DND-41 (cell line): ENCODE data around the gene DENND1A.
"Not testable (repeated sequence)": the region's sequence is repeated elsewhere in the genome, so short reads cannot be mapped to it uniquely, and the experiment has no call there.

Experiments
- ATAC-seq: fragments of 200-7000 bp; cut with Tn5 transposase; 3 replicates; pipeline ENCODE4 v1.9.1; 2021; ENCODE audit warnings: low read depth; ENCODE audit not compliant: insufficient read depth
- DNase-seq: peaks from one replicate; pipeline ENCODE4 v3.0.0-alpha.2; 2020
- H2AFZ ChIP-seq: 2 replicates; pipeline ENCODE4 v1.6.0; 2012; ENCODE audit warnings: low read depth, low read length
- H3K27ac ChIP-seq: 2 replicates; pipeline ENCODE4 v1.5.1; 2012; ENCODE audit warnings: low read length, inconsistent platforms
- H3K27me3 ChIP-seq: fragments of 200-600 bp; sonication (generic); 2 replicates; pipeline ENCODE4 v1.6.0; 2012; ENCODE audit warnings: low read length, mild to moderate bottlenecking, inconsistent platforms; ENCODE audit not compliant: insufficient read depth, poor library complexity
- H3K36me3 ChIP-seq: 2 replicates; pipeline ENCODE4 v1.5.1; 2012; ENCODE audit warnings: low read length, inconsistent platforms; ENCODE audit not compliant: insufficient read depth
- H3K4me1 ChIP-seq: 2 replicates; pipeline ENCODE4 v1.5.1; 2012; ENCODE audit warnings: mild to moderate bottlenecking, low read length; ENCODE audit not compliant: insufficient read depth
- H3K4me2 ChIP-seq: 2 replicates; pipeline ENCODE4 v1.6.0; 2012; ENCODE audit warnings: mild to moderate bottlenecking, moderate library complexity, low read length, inconsistent platforms; ENCODE audit not compliant: insufficient read depth
- H3K4me3 ChIP-seq, 2 experiments: fragments of 200-600 bp in 1 of 2; shearing (Covaris generic) in 1 of 2; 2 replicates each; pipeline ENCODE4 v1.5.1; 2012 to 2016; ENCODE audit warnings: inconsistent platforms in 2 of 2, low read length in 2 of 2, mild to moderate bottlenecking in 2 of 2, low read depth in 1 of 2, moderate library complexity in 1 of 2
- H3K79me2 ChIP-seq: 2 replicates; pipeline ENCODE4 v1.6.0; 2012; ENCODE audit warnings: low read length, inconsistent platforms; ENCODE audit not compliant: insufficient read depth
- H3K9ac ChIP-seq: 2 replicates; pipeline ENCODE4 v1.6.0; 2012; ENCODE audit warnings: low read depth, mild to moderate bottlenecking, inconsistent platforms, low read length, moderate library complexity
- H3K9me3 ChIP-seq: 2 replicates; pipeline ENCODE4 v1.5.1; 2012; ENCODE audit warnings: low read length, moderate library complexity, mild to moderate bottlenecking, inconsistent platforms; ENCODE audit not compliant: insufficient read depth, severe bottlenecking
- H4K20me1 ChIP-seq: 2 replicates; pipeline ENCODE4 v1.6.0; 2012; ENCODE audit warnings: low read length; ENCODE audit not compliant: insufficient read depth
- EZH2 ChIP-seq: IDR thresholded peaks from 3 replicates; pipeline ENCODE4 v1.6.1; 2012; ENCODE audit warnings: borderline replicate concordance, low read depth, mild to moderate bottlenecking, moderate library complexity, low read length, inconsistent platforms; ENCODE audit not compliant: severe bottlenecking
- TF ChIP-seq, protein P1 (sequence below): IDR thresholded peaks from 2 replicates; pipeline ENCODE4 v1.5.1; 2012; ENCODE audit warnings: borderline replicate concordance, low read length, moderate library complexity, mild to moderate bottlenecking; ENCODE audit not compliant: poor library complexity, severe bottlenecking; ENCODE audit errors: extremely low read depth

DENND1A gene

DNA sequence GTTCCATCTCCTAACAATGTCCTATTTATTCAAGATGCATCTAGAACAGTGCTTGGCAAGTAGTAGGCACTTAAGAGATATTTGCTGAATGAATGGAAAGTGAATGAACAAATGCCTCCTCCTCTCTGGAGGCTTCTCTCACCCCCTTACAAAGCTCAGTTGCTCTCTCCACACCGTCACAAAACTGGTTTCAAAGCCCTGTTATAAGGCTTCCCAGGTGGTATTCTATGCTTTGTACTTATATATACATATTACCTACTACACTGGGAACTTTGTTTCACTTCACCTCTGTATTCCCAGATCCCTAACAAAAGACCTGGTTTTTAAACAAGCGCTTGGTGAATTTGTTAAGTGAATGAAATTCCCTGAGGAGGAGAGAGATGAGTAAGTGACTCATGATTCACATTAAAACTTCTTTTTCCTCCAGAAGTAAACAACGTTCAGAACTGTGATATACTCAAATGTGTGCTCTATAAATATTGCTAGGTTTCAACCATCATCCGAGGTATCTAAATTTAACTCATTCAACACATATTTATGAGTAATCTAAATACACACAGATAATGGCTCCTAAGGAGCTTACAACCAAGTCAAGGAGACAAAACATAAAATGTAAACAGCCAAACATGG lies 36.0 kb downstream of the DENND1A start:
- no peak for TF ChIP-seq EZH2
- Histone ChIP-seq H2AFZ (no peak overlapping the region), H3K4me2 (no peak overlapping the region), H3K27ac (no peak overlapping the region), H3K79me2 (no peaks in the 10 kb centered on the region), H3K36me3 (no peaks in the 10 kb centered on the region), H3K4me1 (no peaks in the 10 kb centered on the region), H3K4me3 (no peak overlapping the region), H3K9me3 (no peaks in the 10 kb centered on the region), H4K20me1 (no peaks in the 10 kb centered on the region), H3K27me3 (no peaks in the 10 kb centered on the region), H3K9ac (no peak overlapping the region)
- no peak for DNase-seq
- no peak for ATAC-seq

DNA sequence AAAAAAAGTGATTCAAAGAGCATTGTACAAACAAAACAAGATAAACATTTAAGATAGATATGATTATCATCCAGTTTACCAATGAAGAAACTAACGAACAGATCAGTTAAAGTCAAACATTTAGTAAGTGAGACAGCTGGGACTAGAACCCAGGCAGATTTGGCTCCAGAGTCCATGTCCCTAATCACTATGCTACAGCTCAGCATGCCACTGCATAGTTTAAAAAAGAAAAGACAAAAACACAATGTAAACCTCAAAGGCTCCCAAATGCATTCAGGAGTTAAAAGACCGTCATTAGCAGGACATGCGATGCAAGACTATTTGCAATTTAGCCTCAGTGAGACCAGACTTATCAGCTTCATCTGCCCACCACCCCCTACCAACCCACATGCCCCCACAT lies 36.8 kb downstream of the DENND1A start:
- Histone ChIP-seq H3K4me2 (no peak overlapping the region), H3K36me3 (no peaks in the 10 kb centered on the region), H3K9ac (no peak overlapping the region), H3K9me3 (no peaks in the 10 kb centered on the region), H4K20me1 (no peaks in the 10 kb centered on the region), H2AFZ (no peak overlapping the region), H3K4me1 (no peaks in the 10 kb centered on the region), H3K79me2 (no peaks in the 10 kb centered on the region), H3K27ac (no peak overlapping the region), H3K4me3 (no peak overlapping the region), H3K27me3 (no peaks in the 10 kb centered on the region)
- no peak for TF ChIP-seq EZH2
- TF ChIP-seq, protein P1, sequence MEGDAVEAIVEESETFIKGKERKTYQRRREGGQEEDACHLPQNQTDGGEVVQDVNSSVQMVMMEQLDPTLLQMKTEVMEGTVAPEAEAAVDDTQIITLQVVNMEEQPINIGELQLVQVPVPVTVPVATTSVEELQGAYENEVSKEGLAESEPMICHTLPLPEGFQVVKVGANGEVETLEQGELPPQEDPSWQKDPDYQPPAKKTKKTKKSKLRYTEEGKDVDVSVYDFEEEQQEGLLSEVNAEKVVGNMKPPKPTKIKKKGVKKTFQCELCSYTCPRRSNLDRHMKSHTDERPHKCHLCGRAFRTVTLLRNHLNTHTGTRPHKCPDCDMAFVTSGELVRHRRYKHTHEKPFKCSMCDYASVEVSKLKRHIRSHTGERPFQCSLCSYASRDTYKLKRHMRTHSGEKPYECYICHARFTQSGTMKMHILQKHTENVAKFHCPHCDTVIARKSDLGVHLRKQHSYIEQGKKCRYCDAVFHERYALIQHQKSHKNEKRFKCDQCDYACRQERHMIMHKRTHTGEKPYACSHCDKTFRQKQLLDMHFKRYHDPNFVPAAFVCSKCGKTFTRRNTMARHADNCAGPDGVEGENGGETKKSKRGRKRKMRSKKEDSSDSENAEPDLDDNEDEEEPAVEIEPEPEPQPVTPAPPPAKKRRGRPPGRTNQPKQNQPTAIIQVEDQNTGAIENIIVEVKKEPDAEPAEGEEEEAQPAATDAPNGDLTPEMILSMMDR, result no peak
- no peak for DNase-seq
- no peak for ATAC-seq

DNA sequence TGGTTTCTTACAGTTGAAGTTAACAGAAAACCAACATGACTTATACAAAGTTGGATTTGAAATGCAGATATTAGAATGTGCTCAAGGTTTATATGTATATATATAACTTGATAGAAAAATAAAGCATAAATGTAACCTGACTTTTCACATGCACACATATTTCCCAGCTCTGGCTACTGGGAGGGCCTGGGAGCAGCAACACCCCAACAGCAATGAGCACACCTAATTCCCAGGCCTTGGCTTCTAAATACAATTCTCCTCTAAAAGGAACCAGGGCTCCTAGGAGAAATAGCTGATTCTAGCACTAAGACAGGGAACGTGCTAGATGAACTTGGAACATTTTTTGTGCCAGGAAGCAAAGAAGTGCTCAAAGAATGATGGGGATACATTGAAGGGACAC lies 42.1 kb downstream of the DENND1A start:
- ATAC-seq (no peak), DNase-seq (no peak)
- no peak overlapping the region for H3K4me2 ChIP-seq
- H3K79me2 ChIP-seq, result no peaks in the 10 kb centered on the region
- H3K4me1 ChIP-seq, result no peaks in the 10 kb centered on the region
- H4K20me1 ChIP-seq, result no peaks in the 10 kb centered on the region
- no peak overlapping the region for H3K4me3 ChIP-seq
- no peak overlapping the region for H2AFZ ChIP-seq
- no peak for TF ChIP-seq EZH2
- TF ChIP-seq, protein P1, result no peak
- H3K27me3 ChIP-seq, result no peaks in the 10 kb centered on the region
- H3K9ac ChIP-seq, result no peak overlapping the region
- H3K36me3 ChIP-seq, result no peaks in the 10 kb centered on the region
- H3K27ac ChIP-seq, result no peak overlapping the region
- no peaks in the 10 kb centered on the region for H3K9me3 ChIP-seq

DNA sequence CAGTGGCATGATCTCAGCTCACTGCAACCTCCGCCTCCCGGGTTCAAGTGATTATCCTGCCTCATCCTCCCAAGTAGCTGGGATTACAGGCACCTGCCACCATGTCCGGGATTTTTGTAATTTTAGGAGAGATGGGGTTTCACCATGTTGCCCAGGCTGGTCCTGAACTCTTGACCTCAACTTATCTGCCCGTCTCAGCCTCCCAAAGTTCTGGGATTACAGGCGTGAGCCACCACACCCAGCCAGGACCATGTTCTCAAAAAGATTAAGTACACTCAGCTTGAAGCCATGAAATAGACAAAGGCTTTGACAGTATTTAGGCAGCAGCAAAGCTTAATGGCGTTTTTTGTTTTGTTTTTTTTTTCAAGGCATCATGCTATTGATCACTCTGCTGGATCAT lies 44.1 kb downstream of the DENND1A start:
- DNase-seq, H3K27me3 ChIP-seq, H4K20me1 ChIP-seq, H3K9me3 ChIP-seq, H3K27ac ChIP-seq, H2AFZ ChIP-seq, H3K4me1 ChIP-seq, H3K79me2 ChIP-seq, H3K9ac ChIP-seq, ATAC-seq, H3K36me3 ChIP-seq, H3K4me3 ChIP-seq, H3K4me2 ChIP-seq: not testable (repeated sequence)
